HEK293 (cell line): ENCODE measurements around the gene PRKG1.

Source experiments
- CTCF ChIA-PET: fragments of 350-600 bp; formaldehyde crosslinking; extraction: SDS; loops from one replicate; lab custom pipeline; 2021; ENCODE audit warnings: antibody characterized with exemption; lab: Yijun Ruan, JAX
- POLR2A ChIA-PET: fragments of 300-600 bp; formaldehyde crosslinking; extraction: SDS; loops from one replicate; lab custom pipeline; 2020; ENCODE audit warnings: antibody characterized with exemption, inconsistent platforms; lab: Yijun Ruan, JAX
- H3K27ac ChIP-seq: fragments of 200-500 bp; sonication (Bioruptor generic); 2 replicates; pipeline ENCODE4 v1.5.1; 2014; ENCODE audit warnings: low read depth, low read length, control low read depth, inconsistent platforms; ENCODE audit errors: extremely low read depth
- H3K36me3 ChIP-seq, 2 experiments: fragments of 200-500 bp in 1 of 2; sonication (Bioruptor generic) in 1 of 2; 1 replicate in 1 of 2; 2 replicates in 1 of 2; pipeline ENCODE4 v1.5.1; 2014 to 2017; ENCODE audit warnings: inconsistent platforms in 2 of 2, low read length in 2 of 2; ENCODE audit not compliant: control insufficient read depth in 2 of 2, insufficient read depth in 1 of 2
- H3K4me1 ChIP-seq: fragments of 200-500 bp; sonication (Bioruptor generic); 2 replicates; pipeline ENCODE4 v1.5.1; 2014; ENCODE audit warnings: mild to moderate bottlenecking, low read length, inconsistent platforms; ENCODE audit not compliant: control insufficient read depth, insufficient read depth
- H3K4me3 ChIP-seq: 2 replicates; pipeline ENCODE4 v1.5.1; 2011; ENCODE audit warnings: low read depth, mild to moderate bottlenecking, control low read depth, low read length, moderate library complexity
- H3K9me3 ChIP-seq: fragments of 200-500 bp; sonication (Bioruptor generic); 2 replicates; pipeline ENCODE4 v1.5.1; 2014; ENCODE audit warnings: low read depth, low read length, inconsistent platforms; ENCODE audit not compliant: control insufficient read depth, insufficient read depth
- FEZF1 ChIP-seq: fragments of 450-650 bp; formaldehyde crosslinking; IDR thresholded peaks from 2 replicates; pipeline ENCODE4 v1.5.1; 2016; ENCODE audit warnings: missing biosample characterization, missing genetic modification characterization
- KLF7 ChIP-seq: fragments of 450-650 bp; formaldehyde crosslinking; IDR thresholded peaks from 2 replicates; pipeline ENCODE4 v1.5.1; 2016; ENCODE audit warnings: missing biosample characterization, missing genetic modification characterization, borderline replicate concordance
- MYNN ChIP-seq: fragments of 450-650 bp; formaldehyde crosslinking; IDR thresholded peaks from 2 replicates; pipeline ENCODE4 v1.5.1; 2016; ENCODE audit warnings: missing biosample characterization, missing genetic modification characterization, borderline replicate concordance
- REPIN1 ChIP-seq: fragments of 450-650 bp; formaldehyde crosslinking; IDR thresholded peaks from 2 replicates; pipeline ENCODE4 v1.5.1; 2017; ENCODE audit warnings: missing biosample characterization, missing genetic modification characterization, low read depth
- ZBTB20 ChIP-seq: fragments of 450-650 bp; formaldehyde crosslinking; IDR thresholded peaks from 2 replicates; pipeline ENCODE4 v1.5.1; 2016; ENCODE audit warnings: missing biosample characterization, missing genetic modification characterization
- ZBTB21 ChIP-seq: fragments of 450-650 bp; formaldehyde crosslinking; IDR thresholded peaks from 2 replicates; pipeline ENCODE4 v1.5.1; 2017; ENCODE audit warnings: missing biosample characterization, missing genetic modification characterization
- ZBTB8A ChIP-seq: fragments of 450-650 bp; formaldehyde crosslinking; IDR thresholded peaks from 2 replicates; pipeline ENCODE4 v1.5.1; 2016; ENCODE audit warnings: missing biosample characterization, missing genetic modification characterization
- ZFHX2 ChIP-seq: fragments of 450-650 bp; formaldehyde crosslinking; conservative IDR thresholded peaks from 2 replicates; pipeline ENCODE4 v1.5.1; 2016; ENCODE audit warnings: missing biosample characterization, missing genetic modification characterization
- ZFP37 ChIP-seq: fragments of 450-650 bp; formaldehyde crosslinking; IDR thresholded peaks from 2 replicates; pipeline ENCODE4 v1.5.1; 2016; ENCODE audit warnings: missing biosample characterization, missing genetic modification characterization
- ZIC2 ChIP-seq: fragments of 450-650 bp; formaldehyde crosslinking; IDR thresholded peaks from 2 replicates; pipeline ENCODE4 v1.5.1; 2016; ENCODE audit warnings: missing biosample characterization, missing genetic modification characterization
- ZNF114 ChIP-seq: fragments of 450-650 bp; formaldehyde crosslinking; IDR thresholded peaks from 2 replicates; pipeline ENCODE4 v1.5.0; 2017; ENCODE audit warnings: missing biosample characterization, missing genetic modification characterization
- ZNF146 ChIP-seq: fragments of 450-650 bp; formaldehyde crosslinking; IDR thresholded peaks from 2 replicates; pipeline ENCODE4 v1.5.1; 2016; ENCODE audit warnings: missing biosample characterization, missing genetic modification characterization
- ZNF157 ChIP-seq: fragments of 450-650 bp; formaldehyde crosslinking; IDR thresholded peaks from 2 replicates; pipeline ENCODE4 v1.5.1; 2016; ENCODE audit warnings: missing biosample characterization, missing genetic modification characterization
- ZNF449 ChIP-seq: fragments of 450-650 bp; formaldehyde crosslinking; IDR thresholded peaks from 2 replicates; pipeline ENCODE4 v1.5.1; 2017; ENCODE audit warnings: missing biosample characterization, mild to moderate bottlenecking, missing genetic modification characterization, moderate library complexity
- ZNF48 ChIP-seq: fragments of 450-650 bp; formaldehyde crosslinking; IDR thresholded peaks from 2 replicates; pipeline ENCODE4 v1.5.1; 2016; ENCODE audit warnings: missing biosample characterization, missing genetic modification characterization
- ZNF514 ChIP-seq: fragments of 450-650 bp; formaldehyde crosslinking; IDR thresholded peaks from 2 replicates; pipeline ENCODE4 v1.5.1; 2016; ENCODE audit warnings: missing biosample characterization, missing genetic modification characterization
- ZNF529 ChIP-seq: fragments of 450-650 bp; formaldehyde crosslinking; IDR thresholded peaks from 2 replicates; pipeline ENCODE4 v1.5.1; 2017; ENCODE audit warnings: missing genetic modification characterization, missing biosample characterization; ENCODE audit not compliant: insufficient replicate concordance
- ZNF585B ChIP-seq: fragments of 450-650 bp; formaldehyde crosslinking; IDR thresholded peaks from 2 replicates; pipeline ENCODE4 v1.5.1; 2016; ENCODE audit warnings: missing biosample characterization, missing genetic modification characterization
- ZNF645 ChIP-seq: fragments of 450-650 bp; formaldehyde crosslinking; IDR thresholded peaks from 2 replicates; pipeline ENCODE4; 2016; ENCODE audit warnings: missing biosample characterization, missing genetic modification characterization
- ZNF660 ChIP-seq: fragments of 450-650 bp; IDR thresholded peaks from 2 replicates; pipeline ENCODE4 v1.5.1; 2018; ENCODE audit warnings: missing biosample characterization, mild to moderate bottlenecking, missing genetic modification characterization
- ZNF670 ChIP-seq: fragments of 450-650 bp; formaldehyde crosslinking; IDR thresholded peaks from 2 replicates; pipeline ENCODE4 v1.5.1; 2016; ENCODE audit warnings: missing biosample characterization, missing genetic modification characterization, low read depth
- ZNF76 ChIP-seq: fragments of 450-650 bp; formaldehyde crosslinking; IDR thresholded peaks from 2 replicates; pipeline ENCODE4; 2016; ENCODE audit warnings: low read depth, missing biosample characterization, missing genetic modification characterization, borderline replicate concordance
- ZNF785 ChIP-seq: fragments of 450-650 bp; formaldehyde crosslinking; IDR thresholded peaks from 2 replicates; pipeline ENCODE4 v1.5.1; 2016; ENCODE audit warnings: missing biosample characterization, missing genetic modification characterization
- ZNF843 ChIP-seq: fragments of 450-650 bp; formaldehyde crosslinking; IDR thresholded peaks from 2 replicates; pipeline ENCODE4 v1.5.1; 2016; ENCODE audit warnings: missing biosample characterization, missing genetic modification characterization
- ZSCAN30 ChIP-seq: fragments of 450-650 bp; IDR thresholded peaks from 2 replicates; pipeline ENCODE4 v1.5.1; 2018; ENCODE audit warnings: missing biosample characterization, mild to moderate bottlenecking, missing genetic modification characterization, moderate library complexity
- TF ChIP-seq, protein P1 (sequence below): fragments of 450-650 bp; formaldehyde crosslinking; IDR thresholded peaks from 2 replicates; pipeline ENCODE4 v1.5.1; 2016; ENCODE audit warnings: missing biosample characterization, missing genetic modification characterization
- TF ChIP-seq, protein P2 (sequence below): fragments of 450-650 bp; formaldehyde crosslinking; IDR thresholded peaks from 2 replicates; pipeline ENCODE4 v1.5.1; 2017; ENCODE audit warnings: missing biosample characterization, missing genetic modification characterization

Gene PRKG1

DNA sequence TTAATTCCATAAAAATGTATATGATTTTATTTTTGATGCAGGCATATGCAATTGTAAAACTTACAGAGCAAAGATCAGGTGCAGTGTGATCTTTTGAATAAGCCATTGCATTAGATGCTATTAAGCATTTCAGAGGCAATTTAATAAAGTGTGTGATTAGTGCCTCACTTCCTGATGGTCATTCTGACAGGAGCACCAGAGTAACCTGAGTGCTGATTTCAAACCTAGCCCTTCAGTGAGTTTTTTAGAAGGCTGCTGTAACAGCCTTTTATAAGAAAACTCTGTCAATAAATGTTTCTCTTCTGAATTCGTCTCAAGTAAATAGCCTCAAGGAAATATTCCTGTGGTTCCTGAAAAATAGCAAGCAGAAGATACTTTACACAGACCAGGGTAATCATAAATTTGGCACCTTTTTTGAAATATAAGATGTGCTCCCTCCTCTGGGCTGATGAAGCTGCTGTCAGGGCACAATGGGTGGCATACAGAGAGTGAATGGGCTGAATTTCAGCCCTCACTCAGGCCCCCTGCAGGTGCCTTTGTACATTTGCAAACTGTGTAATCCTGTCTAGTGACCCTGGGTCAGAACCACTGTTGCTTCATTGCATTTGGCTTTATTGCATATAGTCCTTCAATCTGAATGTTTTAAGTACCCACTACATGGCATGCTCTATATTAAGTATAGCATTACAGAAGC lies 818.8 kb downstream of the PRKG1 start:
- POLR2A ChIA-PET, result no interaction called here
- no peaks in the 10 kb centered on the region for H3K4me1 ChIP-seq
- no peak overlapping the region for H3K27ac ChIP-seq
- H3K36me3 ChIP-seq, result no peaks in the 10 kb centered on the region
- CTCF ChIA-PET, result interaction anchor here (0.6 to 0.9 kb wide), 3 partner anchors 15 to 504 kb away, joined by 3 to 4 read pairs (median 3); no protein-coding TSS in a partner anchor
- TF ChIP-seq ZIC2 (tag by site-specific recombination) (peak; percentile 46), ZNF660 (tag by site-specific recombination) (0 out of 2 replicates have a peak, but pooled peaks have one; percentile 50), ZBTB8A (tag by site-specific recombination) (peak; percentile 88), FEZF1 (tag by site-specific recombination) (peak; percentile 73), ZNF514 (tag by site-specific recombination) (no peak), ZNF645 (no peak), ZBTB20 (no peak), ZNF114 (tag by site-specific recombination) (no peak), ZNF785 (tag by site-specific recombination) (no peak), ZSCAN30 (tag by site-specific recombination) (no peak)
- no peaks in the 10 kb centered on the region for H3K9me3 ChIP-seq
- no peak overlapping the region for H3K4me3 ChIP-seq

GRCh38 chr10:51894771-51895578 lies 820.7 kb downstream of the PRKG1 start:
- ChIA-PET CTCF (interaction anchor here (0.8 kb wide), 1 partner anchor 14 kb away, joined by 3 read pairs; no protein-coding TSS in a partner anchor), POLR2A (no interaction called here)
- Histone ChIP-seq H3K36me3 (no peaks in the 10 kb centered on the region), H3K4me3 (no peak overlapping the region), H3K9me3 (no peaks in the 10 kb centered on the region), H3K27ac (no peak overlapping the region), H3K4me1 (no peaks in the 10 kb centered on the region)
- TF ChIP-seq KLF7 (tag by site-specific recombination), result no peak
- TF ChIP-seq ZNF449, result no peak
- no peak for TF ChIP-seq ZBTB21 (tag by site-specific recombination)
- no peak for TF ChIP-seq ZNF48
- no peak for TF ChIP-seq ZFHX2 (tag by site-specific recombination)
- TF ChIP-seq ZNF585B (tag by site-specific recombination), result no peak

- Histone ChIP-seq H3K27ac (no peak overlapping the region), H3K4me3 (no peak overlapping the region), H3K4me1 (no peaks in the 10 kb centered on the region), H3K36me3 (no peaks in the 10 kb centered on the region), H3K9me3 (no peaks in the 10 kb centered on the region)
- POLR2A ChIA-PET, result no interaction called here
- CTCF ChIA-PET, result no interaction called here
- TF ChIP-seq ZNF585B (tag by site-specific recombination) (no peak), ZNF76 (tag by site-specific recombination) (no peak), ZNF843 (tag by site-specific recombination) (no peak), FEZF1 (tag by site-specific recombination) (no peak), ZIC2 (tag by site-specific recombination) (no peak), MYNN (tag by site-specific recombination) (no peak), REPIN1 (tag by site-specific recombination) (no peak), ZFP37 (tag by site-specific recombination) (no peak), ZNF670 (no peak), ZNF157 (no peak), ZNF529 (tag by site-specific recombination) (no peak), ZNF146 (tag by site-specific recombination) (no peak)
- TF ChIP-seq, protein P1, sequence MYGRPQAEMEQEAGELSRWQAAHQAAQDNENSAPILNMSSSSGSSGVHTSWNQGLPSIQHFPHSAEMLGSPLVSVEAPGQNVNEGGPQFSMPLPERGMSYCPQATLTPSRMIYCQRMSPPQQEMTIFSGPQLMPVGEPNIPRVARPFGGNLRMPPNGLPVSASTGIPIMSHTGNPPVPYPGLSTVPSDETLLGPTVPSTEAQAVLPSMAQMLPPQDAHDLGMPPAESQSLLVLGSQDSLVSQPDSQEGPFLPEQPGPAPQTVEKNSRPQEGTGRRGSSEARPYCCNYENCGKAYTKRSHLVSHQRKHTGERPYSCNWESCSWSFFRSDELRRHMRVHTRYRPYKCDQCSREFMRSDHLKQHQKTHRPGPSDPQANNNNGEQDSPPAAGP, result no peak
- TF ChIP-seq, protein P2, sequence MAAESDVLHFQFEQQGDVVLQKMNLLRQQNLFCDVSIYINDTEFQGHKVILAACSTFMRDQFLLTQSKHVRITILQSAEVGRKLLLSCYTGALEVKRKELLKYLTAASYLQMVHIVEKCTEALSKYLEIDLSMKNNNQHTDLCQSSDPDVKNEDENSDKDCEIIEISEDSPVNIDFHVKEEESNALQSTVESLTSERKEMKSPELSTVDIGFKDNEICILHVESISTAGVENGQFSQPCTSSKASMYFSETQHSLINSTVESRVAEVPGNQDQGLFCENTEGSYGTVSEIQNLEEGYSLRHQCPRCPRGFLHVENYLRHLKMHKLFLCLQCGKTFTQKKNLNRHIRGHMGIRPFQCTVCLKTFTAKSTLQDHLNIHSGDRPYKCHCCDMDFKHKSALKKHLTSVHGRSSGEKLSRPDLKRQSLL, result no peak
Measured at GRCh38 chr10:51896849-51897248, 822.6 kb downstream of the PRKG1 start.
